ENCODE measurements around the gene ZNF844.
A peak's percentile ranks its signal among the peaks of the same experiment; 100 is the strongest.
"Not testable (repeated sequence)": the region's sequence is repeated elsewhere in the genome, so short reads cannot be mapped to it uniquely, and the experiment has no call there.

ZNF844 gene

DNA sequence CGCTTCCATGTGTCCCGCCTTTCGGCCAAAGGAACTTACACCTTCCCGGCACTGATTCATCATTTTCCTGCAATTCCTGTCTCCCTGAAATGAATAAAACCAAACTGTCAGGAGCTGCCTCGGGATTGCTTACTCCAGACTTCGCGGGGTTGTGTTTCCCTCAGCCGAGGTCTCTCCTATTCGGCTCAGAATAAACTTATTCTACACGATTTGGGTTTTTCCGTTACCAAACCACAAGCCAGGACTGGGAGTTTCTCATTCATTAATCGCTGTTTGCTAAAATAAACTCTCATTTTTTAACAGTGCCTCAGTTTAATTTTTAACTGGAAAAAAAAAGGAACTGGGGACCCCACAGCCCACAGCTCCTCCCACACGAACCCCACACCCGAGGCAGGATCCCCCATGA, 12.4 kb upstream of the ZNF844 start:
- Histone ChIP-seq H3K9me3 (ENCODE audit: control insufficient read depth, insufficient read depth, low read depth, low read length) (peaks cover 22% of the 10 kb centered on the region), H3K27ac (ENCODE audit: low read depth, low read length) (no peak overlapping the region), H3K27me3 (ENCODE audit: control insufficient read depth, insufficient read depth, low read length) (no peaks in the 10 kb centered on the region), H3K9ac (ENCODE audit: low read length) (no peak overlapping the region), H3K4me1 (ENCODE audit: control insufficient read depth, insufficient read depth, low read length) (no peaks in the 10 kb centered on the region), H3K36me3 (ENCODE audit: control insufficient read depth, insufficient read depth, low read length) (peaks cover 5% of the 10 kb centered on the region; the same call in 1 of the 2 replicates), H3K4me3 (ENCODE audit: low read depth, low read length) (peak overlapping the region; percentile 73)

- no peaks in the 10 kb centered on the region for H3K4me1 ChIP-seq (ENCODE audit: control insufficient read depth, insufficient read depth, low read length)
- peaks cover 21% of the 10 kb centered on the region for H3K9me3 ChIP-seq (ENCODE audit: control insufficient read depth, insufficient read depth, low read depth, low read length)
- peak within 1 kb of the TSS; percentile 73 for H3K4me3 ChIP-seq (ENCODE audit: low read depth, low read length)
- no peak within 1 kb of the TSS for H3K27ac ChIP-seq (ENCODE audit: low read depth, low read length)
- H3K36me3 ChIP-seq (ENCODE audit: control insufficient read depth, insufficient read depth, low read length), result peaks cover 4% of the 10 kb centered on the region; the same call in 1 of the 2 replicates
- no peaks in the 10 kb centered on the region for H3K27me3 ChIP-seq (ENCODE audit: control insufficient read depth, insufficient read depth, low read length)
- no peak within 1 kb of the TSS for H3K9ac ChIP-seq (ENCODE audit: low read length)
Measured at GRCh38 chr19:12052497-12053169, 11.9 kb upstream of the ZNF844 start, which contains the start of gene ZNF878. TSS of gene ZNF878 (minus strand) at chr19:12052961. CDS start at chr19:12052801, 160 bp downstream.

- no peak overlapping the region for H3K27ac ChIP-seq (ENCODE audit: low read depth, low read length)
Measured at GRCh38 chr19:12055784-12056183, 8.7 kb upstream of the ZNF844 start.

GRCh38 chr19:12075538-12076139, 11.1 kb downstream of the ZNF844 start:
- Histone ChIP-seq H3K27me3 (ENCODE audit: control insufficient read depth, insufficient read depth, low read length) (no peaks in the 10 kb centered on the region), H3K9me3 (ENCODE audit: control insufficient read depth, insufficient read depth, low read depth, low read length) (peaks cover 74% of the 10 kb centered on the region), H3K36me3 (ENCODE audit: control insufficient read depth, insufficient read depth, low read length) (peaks cover 42% of the 10 kb centered on the region; the same call in 1 of the 2 replicates), H3K4me3 (ENCODE audit: low read depth, low read length) (no peak overlapping the region), H3K9ac (ENCODE audit: low read length) (no peak overlapping the region), H3K27ac (ENCODE audit: low read depth, low read length) (no peak overlapping the region), H3K4me1 (ENCODE audit: control insufficient read depth, insufficient read depth, low read length) (no peaks in the 10 kb centered on the region)

More at GRCh38 chr19:12055784-12056183, 8.7 kb upstream of the ZNF844 start:
- no peaks in the 10 kb centered on the region for H3K4me1 ChIP-seq (ENCODE audit: control insufficient read depth, insufficient read depth, low read length)
- H3K27me3 ChIP-seq (ENCODE audit: control insufficient read depth, insufficient read depth, low read length), result no peaks in the 10 kb centered on the region
- no peaks in the 10 kb centered on the region for H3K36me3 ChIP-seq (ENCODE audit: control insufficient read depth, insufficient read depth, low read length)
- peaks cover 18% of the 10 kb centered on the region; the same call in 1 of the 2 replicates for H3K9me3 ChIP-seq (ENCODE audit: control insufficient read depth, insufficient read depth, low read depth, low read length)
- H3K9ac ChIP-seq (ENCODE audit: low read length), result no peak overlapping the region
- H3K4me3 ChIP-seq (ENCODE audit: low read depth, low read length), result no peak overlapping the region

DNA sequence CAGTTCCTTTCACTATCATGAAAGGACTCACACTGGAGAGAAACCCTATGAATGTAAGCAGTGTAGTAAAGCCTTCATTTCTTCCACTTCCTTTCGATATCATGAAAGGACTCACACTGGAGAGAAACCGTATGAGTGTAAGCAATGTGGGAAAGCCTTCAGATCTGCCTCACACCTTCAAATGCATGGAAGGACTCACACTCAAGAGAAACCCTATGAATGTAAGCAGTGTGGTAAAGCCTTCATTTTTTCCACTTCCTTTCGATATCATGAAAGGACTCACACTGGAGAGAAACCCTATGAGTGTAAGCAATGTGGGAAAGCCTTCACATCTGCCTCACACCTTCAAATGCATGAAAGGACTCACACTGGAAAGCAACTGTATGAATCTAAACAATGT, 11.8 kb downstream of the ZNF844 start:
- Histone ChIP-seq H3K36me3 (ENCODE audit: control insufficient read depth, insufficient read depth, low read length) (peaks cover 42% of the 10 kb centered on the region; the same call in 1 of the 2 replicates), H3K9me3 (ENCODE audit: control insufficient read depth, insufficient read depth, low read depth, low read length) (peaks cover 74% of the 10 kb centered on the region)
- H3K9ac ChIP-seq (ENCODE audit: low read length); H3K4me1 ChIP-seq (ENCODE audit: control insufficient read depth, insufficient read depth, low read length); H3K27ac ChIP-seq (ENCODE audit: low read depth, low read length); H3K4me3 ChIP-seq (ENCODE audit: low read depth, low read length); H3K27me3 ChIP-seq (ENCODE audit: control insufficient read depth, insufficient read depth, low read length): not testable (repeated sequence)

DNA sequence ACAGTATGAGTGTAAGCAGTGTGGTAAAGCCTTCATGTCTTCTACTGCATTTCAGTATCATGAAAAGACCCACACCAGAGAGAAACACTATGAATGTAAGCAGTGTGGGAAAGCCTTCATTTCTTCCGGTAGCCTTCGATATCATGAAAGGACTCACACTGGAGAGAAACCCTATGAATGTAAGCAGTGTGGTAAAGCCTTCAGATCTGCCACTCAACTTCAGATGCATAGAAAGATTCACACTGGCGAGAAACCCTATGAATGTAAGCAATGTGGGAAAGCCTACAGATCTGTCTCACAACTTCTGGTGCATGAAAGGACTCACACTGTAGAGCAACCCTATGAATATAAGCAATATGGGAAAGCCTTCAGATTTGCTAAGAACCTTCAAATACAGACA, 12.8 kb downstream of the ZNF844 start:
- H3K36me3 ChIP-seq (ENCODE audit: control insufficient read depth, insufficient read depth, low read length), result peaks cover 42% of the 10 kb centered on the region; the same call in 1 of the 2 replicates

DNA sequence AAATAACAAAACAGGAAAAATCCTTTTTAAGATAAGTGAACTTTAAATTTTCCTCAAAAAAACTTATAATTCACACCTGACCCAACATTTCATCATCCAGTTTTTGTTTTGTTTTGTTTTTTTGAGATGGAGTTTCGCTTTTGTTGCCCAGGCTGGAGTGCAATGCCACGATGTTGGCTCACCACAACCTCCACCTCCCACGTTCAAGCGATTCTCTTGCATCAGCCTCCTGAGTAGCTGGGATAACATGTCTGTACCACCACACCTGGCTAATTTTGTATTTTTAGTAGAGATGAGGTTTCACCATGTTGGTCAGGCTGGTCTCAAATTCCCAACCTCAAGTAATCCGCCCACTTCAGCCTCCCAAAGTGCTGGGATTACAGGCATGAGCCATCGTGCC, 18.8 kb downstream of the ZNF844 start:
- H3K9ac ChIP-seq (ENCODE audit: low read length); H3K4me1 ChIP-seq (ENCODE audit: control insufficient read depth, insufficient read depth, low read length); H3K27ac ChIP-seq (ENCODE audit: low read depth, low read length); H3K27me3 ChIP-seq (ENCODE audit: control insufficient read depth, insufficient read depth, low read length); H3K4me3 ChIP-seq (ENCODE audit: low read depth, low read length); H3K36me3 ChIP-seq (ENCODE audit: control insufficient read depth, insufficient read depth, low read length): not testable (repeated sequence)
- peaks cover 49% of the 10 kb centered on the region for H3K9me3 ChIP-seq (ENCODE audit: control insufficient read depth, insufficient read depth, low read depth, low read length)

More for the DNA sequence above, 12.8 kb downstream of the ZNF844 start:
- no peak overlapping the region for H3K27ac ChIP-seq (ENCODE audit: low read depth, low read length)
- H3K9ac ChIP-seq (ENCODE audit: low read length), result no peak overlapping the region
- H3K4me3 ChIP-seq (ENCODE audit: low read depth, low read length), result peak overlapping the region; percentile 20; the same call in 1 of the 2 replicates
- H3K27me3 ChIP-seq (ENCODE audit: control insufficient read depth, insufficient read depth, low read length), result no peaks in the 10 kb centered on the region
- peaks cover 74% of the 10 kb centered on the region for H3K9me3 ChIP-seq (ENCODE audit: control insufficient read depth, insufficient read depth, low read depth, low read length)
- no peaks in the 10 kb centered on the region for H3K4me1 ChIP-seq (ENCODE audit: control insufficient read depth, insufficient read depth, low read length)

DNA sequence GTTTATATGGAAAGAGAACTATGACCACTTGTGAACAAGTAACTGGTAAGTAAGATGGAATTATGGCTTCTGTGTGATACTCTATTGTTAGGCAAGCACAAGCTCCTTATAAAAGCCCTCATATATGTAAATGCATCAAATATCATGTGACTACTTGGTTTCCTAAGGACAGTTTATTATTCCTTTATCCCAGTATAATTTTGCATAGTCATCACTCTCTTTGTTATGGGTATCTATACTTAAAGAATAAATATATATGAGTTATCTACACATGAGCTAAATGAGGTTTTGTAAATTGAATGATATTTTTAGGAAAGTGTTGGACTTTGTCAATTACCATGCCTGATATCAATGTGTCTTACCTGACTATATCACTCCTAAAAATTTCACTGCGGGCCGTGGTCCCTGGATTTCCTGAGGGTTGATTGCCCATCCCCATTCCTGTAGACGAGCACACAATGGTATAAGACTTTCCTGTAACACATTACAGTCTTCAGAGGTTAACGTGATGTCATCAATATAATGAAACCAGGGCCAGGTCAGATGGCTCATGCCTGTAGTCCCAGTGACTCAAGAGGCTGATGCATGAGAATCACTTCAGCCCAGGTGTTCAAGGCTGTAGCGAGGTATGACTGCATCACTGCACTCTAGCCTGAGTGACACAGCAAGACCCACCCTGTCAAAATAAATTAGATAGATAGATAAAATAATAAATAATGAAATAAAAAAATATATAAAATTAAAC, 20.7 kb downstream of the ZNF844 start:
- Histone ChIP-seq H3K27me3 (ENCODE audit: control insufficient read depth, insufficient read depth, low read length) (no peaks in the 10 kb centered on the region), H3K9me3 (ENCODE audit: control insufficient read depth, insufficient read depth, low read depth, low read length) (peaks cover 37% of the 10 kb centered on the region), H3K4me1 (ENCODE audit: control insufficient read depth, insufficient read depth, low read length) (no peaks in the 10 kb centered on the region), H3K36me3 (ENCODE audit: control insufficient read depth, insufficient read depth, low read length) (no peaks in the 10 kb centered on the region), H3K27ac (ENCODE audit: low read depth, low read length) (no peak overlapping the region), H3K9ac (ENCODE audit: low read length) (no peak overlapping the region), H3K4me3 (ENCODE audit: low read depth, low read length) (no peak overlapping the region)

DNA sequence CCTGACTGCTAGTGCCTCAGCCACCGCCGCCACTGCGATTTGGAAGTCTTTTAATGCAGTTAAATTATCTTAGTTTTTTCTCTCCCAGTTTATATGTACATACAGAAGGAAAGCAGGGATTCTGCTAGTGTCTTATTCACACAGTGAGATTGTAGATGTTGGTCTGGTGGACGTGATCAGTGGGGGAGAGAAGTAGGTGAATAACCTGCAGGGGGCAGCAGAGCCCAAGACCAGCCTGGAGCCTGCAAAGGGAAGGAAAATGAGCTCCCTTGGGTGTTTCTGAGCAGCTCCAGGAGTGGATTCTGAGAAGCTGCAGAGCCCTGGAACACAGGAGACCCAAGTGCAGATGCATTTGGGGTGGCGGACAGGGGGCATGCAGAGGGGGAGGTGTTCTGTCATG, 26.3 kb downstream of the ZNF844 start:
- Histone ChIP-seq H3K27me3 (ENCODE audit: control insufficient read depth, insufficient read depth, low read length) (no peaks in the 10 kb centered on the region), H3K27ac (ENCODE audit: low read depth, low read length) (no peak overlapping the region), H3K4me1 (ENCODE audit: control insufficient read depth, insufficient read depth, low read length) (no peaks in the 10 kb centered on the region), H3K9ac (ENCODE audit: low read length) (no peak overlapping the region), H3K4me3 (ENCODE audit: low read depth, low read length) (no peak overlapping the region), H3K9me3 (ENCODE audit: control insufficient read depth, insufficient read depth, low read depth, low read length) (peaks cover 23% of the 10 kb centered on the region), H3K36me3 (ENCODE audit: control insufficient read depth, insufficient read depth, low read length) (peaks cover 12% of the 10 kb centered on the region; the same call in 1 of the 2 replicates)

DNA sequence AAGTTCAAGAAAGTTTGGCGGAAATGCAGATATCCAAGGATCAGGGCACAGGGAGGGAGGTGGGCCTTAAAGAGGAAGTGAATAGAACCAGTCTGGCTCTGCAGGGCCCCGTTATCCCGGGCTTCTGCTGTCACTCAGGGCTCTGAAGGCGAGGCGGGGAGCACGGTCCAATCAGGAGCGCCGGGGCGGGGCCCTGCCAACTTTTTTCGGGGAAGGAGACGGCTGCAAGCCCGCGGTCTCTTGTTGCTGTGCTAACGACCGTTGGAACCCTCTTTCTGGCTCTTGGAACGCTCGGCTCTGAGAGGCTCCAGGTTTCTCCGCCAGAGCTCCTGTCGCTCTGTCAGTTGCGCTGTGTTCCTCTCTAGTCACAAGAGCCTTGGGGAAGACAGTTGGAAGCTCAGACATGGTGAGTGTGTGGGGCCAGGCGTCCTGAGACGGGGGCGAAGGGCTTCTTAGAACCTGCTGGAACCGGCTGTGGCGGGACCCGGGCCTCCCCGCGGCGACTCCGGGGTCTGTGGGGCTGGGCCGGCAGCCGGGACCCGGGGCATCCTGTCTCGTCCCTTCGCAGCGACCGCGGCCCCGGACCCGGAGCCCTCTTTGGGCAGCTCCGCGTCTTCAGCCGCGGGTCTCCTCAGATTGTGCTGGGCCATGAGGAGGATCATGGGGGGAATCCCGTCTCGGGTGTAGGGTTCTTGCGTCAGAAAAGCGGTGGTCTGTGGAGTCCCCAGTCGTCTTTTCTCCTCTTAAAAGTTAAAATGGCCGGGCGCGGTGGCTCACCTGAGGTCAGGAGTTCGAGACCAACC, 27.7 kb downstream of the ZNF844 start:
- Histone ChIP-seq H3K27me3 (ENCODE audit: control insufficient read depth, insufficient read depth, low read length) (no peaks in the 10 kb centered on the region), H3K9ac (ENCODE audit: low read length) (peak overlapping the region; percentile 45), H3K4me3 (ENCODE audit: low read depth, low read length) (peak overlapping the region; percentile 74), H3K27ac (ENCODE audit: low read depth, low read length) (no peak overlapping the region), H3K9me3 (ENCODE audit: control insufficient read depth, insufficient read depth, low read depth, low read length) (peaks cover 25% of the 10 kb centered on the region), H3K36me3 (ENCODE audit: control insufficient read depth, insufficient read depth, low read length) (peaks cover 12% of the 10 kb centered on the region; the same call in 1 of the 2 replicates), H3K4me1 (ENCODE audit: control insufficient read depth, insufficient read depth, low read length) (no peaks in the 10 kb centered on the region)

Data from HUES6 (cell line).